GM21526 (cell line): Measurements from ENCODE around the gene HS2ST1.
"Not testable (repeated sequence)": the region's sequence is repeated elsewhere in the genome, so short reads cannot be mapped to it uniquely, and the experiment has no call there.

Experiments
- ATAC-seq: cut with Tn5 transposase; IDR thresholded peaks from one replicate; pipeline ENCODE4 v1.9.1; 2021; ENCODE audit warnings: moderate library complexity; ENCODE audit not compliant: unreplicated experiment, low FRiP score

Gene HS2ST1

DNA sequence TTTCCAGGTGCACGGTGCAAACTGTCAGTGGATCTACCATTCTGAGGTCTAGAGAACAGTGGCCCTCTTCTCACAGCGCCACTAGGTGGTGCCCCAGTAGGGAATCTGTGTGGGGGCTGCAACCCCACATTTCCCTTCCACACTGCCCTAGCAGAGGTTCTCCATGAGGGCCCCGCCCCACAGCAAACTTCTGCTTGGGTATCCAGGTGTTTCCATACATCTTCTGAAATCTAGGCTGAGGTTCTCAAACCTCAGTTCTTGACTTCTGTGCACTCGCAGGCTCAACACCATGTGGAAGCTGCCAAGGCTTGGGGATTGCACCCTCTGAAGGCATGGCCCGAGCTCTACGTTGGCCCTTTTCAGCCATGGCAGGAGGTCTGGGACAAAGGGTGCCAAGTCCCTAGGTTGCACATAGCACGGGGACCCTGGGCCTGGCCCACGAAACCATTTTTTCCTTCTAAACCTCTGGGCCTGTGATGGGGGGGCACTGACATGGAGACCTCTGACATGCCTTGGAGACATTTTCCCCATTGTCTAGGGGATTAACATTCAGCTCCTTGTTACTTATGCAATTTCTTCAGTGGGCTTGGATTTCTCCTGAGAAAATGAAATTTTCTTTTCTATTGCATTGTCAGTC is 10.0 kb downstream of the HS2ST1 start:
- ATAC-seq, result no peak

DNA sequence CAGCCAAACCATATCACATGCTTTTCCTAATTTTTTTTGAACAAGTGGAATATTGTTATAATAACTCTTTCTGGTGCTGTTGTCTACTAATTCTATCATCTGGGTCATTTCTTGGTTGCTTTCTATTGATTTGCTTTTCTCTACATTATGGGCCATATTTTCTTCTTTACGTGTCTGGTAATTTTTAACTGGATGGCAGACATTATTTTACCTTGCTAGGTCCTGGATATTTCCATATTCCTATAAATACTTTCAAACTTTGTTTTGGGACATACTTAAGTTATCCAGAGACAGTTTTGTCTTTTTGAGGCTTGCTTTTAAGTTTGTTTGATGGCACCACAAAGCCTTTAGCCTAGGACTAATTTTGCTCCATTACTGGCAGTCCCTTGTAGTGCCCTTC is 11.3 kb downstream of the HS2ST1 start:
- ATAC-seq, result no peak

DNA sequence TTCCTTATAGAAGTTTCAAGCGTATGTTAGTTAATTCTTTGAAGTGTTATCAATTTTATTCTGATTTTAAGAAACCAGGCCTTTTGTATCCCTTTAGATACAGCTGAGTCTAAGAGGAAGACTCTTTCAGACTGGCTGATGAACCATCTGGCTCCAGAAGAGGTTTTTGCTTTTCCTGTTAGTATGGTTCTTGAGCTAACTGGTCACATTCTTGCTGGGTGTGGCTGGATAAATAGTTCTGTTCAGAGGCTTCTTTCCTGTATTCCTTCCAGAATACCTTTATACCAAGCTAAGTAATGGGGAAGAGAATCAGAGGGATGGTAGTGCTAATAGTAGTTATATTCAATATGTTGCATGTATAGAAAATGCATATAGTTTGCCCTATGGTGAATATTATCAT is 12.4 kb downstream of the HS2ST1 start:
- no peak for ATAC-seq

DNA sequence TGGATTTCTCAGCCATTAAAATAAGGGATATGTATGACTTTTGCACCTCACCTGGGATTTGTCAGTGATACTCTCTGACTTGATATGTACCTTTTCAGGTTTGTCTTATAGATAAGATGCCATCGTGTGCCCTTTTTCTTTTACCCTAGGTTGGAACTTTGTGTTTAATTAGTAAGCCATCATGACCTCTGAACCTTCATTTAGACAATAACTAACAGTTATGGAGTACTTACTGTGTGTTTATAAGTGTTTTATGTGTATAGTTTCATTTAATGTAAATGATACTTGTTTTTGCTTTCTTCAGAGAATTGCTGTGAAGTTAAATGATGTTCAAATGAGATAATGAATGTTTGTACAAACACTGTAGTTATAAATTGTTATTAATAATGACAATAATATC is 14.4 kb downstream of the HS2ST1 start:
- no peak for ATAC-seq

DNA sequence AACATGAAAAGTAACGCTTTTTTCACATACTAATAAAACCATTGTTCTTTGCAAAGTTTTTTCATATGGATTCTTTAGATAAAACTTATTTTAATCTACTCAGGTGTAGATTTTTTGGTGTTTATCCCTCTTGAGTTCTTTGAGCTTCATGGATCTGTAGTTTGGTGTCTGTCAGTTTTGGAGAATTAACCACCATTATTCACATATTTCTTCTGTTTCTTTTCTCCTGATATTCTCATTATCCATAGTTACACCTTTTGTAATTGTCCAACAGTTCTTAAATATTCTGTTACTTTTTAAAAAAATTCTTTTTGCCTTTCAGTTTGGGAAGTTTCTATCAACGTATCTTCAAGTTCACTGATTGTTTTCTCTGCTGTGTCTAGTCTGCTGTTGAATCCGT is 18.6 kb downstream of the HS2ST1 start:
- ATAC-seq, result no peak

DNA sequence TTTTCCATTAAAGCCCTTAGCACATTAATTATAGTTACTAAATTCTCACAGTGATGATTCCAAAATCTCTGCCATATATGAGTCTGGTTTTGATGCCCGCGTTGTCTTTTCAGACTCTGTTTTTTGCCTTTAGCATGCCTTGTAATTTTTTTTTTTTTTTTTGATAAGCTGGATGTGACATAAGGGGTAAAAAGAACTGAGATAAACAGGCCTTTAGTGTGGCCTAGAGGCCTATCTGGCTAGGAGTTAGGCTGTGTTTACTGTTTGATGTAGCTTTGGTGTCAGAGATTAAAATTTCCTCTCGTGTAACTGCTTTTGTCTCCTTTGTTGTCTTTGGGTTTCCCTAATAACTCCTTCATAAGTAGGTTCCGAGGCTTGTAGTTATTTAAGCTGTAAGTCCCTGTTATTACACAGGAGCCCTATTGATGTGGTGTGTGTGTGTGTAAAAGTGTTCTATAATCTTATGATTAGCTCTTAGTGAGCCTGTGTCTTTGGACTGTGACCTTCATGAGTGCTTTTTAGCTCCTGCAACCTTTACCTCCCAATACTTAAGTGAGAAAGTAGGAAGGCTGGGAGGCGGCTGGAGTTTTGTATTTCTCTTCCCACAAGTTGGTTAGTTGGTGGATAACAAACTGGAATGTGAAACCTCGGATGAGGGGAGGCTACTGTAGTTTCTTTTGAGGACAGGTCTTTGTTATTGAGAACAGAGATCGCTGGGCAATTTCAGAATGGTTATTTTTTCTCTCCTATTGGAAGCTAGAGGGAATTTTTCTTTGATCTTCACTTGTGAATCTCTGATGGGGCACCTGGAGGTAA is 19.3 kb downstream of the HS2ST1 start:
- ATAC-seq, result no peak

DNA sequence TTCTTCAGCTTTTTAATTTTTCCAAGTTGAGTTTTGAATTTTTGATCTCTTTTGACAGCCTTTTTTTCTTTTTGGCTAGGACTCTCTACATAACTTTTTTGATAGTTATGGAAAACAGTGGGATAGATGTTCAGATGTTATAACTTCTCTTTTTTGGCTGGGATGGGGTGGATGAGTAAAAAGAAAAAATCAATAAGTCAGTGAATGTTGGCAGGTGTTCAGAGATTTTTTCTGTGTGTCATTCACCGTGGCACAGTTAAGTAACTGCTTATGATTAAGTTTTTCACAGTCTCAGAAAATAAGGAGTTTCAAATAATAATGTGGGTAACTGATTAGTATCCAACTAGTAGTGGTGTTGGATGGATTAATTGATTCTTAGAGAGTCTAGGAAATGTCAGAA is 24.0 kb downstream of the HS2ST1 start:
- ATAC-seq, result no peak

DNA sequence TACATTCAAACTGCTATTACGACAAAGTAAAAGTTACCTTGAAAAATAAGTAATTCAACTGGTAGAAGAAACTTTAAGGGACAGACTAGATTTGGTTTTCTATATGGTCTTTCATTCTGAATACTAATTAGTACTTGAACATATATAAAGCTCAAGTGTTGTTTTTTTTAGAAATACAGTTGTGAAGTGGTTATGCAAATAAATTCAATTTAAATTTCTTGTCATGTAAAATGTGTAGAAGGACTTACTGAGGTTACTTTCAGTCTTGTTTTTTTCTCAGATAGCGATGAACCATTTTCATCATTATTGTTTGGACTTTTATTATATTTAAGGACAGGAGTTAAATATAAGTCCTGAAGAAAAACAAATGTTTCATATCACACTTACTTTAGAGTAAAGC is 24.4 kb downstream of the HS2ST1 start:
- ATAC-seq, result no peak

DNA sequence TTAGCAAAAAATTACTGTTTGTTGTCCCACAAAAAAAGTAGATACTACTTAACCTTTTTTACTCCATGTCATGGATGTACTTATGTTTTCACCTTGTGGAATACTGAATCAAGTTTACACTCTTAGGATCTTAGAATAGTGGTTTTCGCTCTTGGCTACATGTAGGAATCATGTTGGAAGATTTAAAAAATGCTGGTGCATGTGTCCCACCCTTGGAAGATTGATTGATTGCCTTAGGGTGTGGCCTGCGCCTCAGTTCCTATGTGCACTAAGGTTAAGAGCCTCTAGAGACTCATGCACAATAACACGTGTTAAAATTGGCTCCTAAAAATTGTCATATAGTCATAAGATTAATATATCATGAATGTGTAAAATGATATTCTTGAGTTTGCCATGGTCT is 25.0 kb downstream of the HS2ST1 start:
- ATAC-seq, result no peak

DNA sequence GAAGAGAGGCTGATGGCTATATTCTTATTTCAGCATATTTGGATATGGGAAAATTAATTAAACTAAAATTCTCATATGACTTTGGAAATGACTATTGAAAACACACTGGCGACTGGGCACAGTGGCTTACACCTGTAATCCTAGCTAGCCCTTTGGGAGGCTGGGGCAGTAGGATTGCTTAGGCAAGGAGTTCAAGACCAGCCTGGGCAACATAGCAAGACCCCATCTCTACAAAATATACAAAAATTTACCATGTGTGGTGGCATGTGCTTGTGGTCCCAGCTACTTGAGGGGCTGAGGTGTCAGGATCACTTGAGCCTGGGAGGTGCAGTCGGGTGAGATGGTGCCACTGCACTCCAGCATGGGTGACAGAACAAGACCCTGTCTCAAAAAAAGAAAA is 26.2 kb downstream of the HS2ST1 start:
- ATAC-seq, result no peak

DNA sequence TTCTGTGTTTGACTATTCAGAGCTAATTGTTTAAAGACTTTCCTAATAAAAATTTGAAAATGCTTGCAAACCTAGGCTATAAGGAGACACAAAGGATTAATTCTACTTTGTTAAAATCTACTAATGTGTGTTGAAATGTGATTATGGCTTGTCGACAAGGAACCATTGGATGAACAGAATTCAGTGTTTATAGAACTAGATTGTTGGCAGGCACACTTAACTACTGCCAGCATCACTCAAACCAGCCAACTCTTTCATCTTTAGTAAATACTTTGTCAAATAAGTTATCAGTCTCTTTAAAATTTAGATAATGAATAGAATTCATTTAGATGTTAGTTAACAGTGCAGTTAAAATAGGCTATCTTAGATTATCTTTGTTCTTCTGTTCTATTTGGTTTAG is 27.6 kb downstream of the HS2ST1 start:
- ATAC-seq, result no peak

DNA sequence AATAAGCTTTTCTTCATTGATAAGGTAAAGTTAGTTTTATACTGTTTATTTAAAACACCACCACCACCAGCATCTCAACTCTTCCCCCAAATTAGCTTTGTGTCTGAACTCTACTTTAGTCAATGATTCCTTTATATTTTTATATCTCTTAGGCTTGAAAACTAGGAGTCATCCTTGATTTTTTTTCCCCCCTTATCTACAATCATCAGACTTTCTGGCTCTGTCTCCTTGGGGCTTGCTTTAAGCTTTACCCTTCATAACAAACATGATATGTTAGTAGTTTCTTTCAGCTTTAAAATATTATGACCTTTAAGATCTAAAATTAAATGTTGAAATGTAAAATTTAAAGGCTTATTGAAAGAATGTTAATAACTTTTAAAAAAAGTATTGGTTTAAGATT is 28.3 kb downstream of the HS2ST1 start:
- no peak for ATAC-seq

DNA sequence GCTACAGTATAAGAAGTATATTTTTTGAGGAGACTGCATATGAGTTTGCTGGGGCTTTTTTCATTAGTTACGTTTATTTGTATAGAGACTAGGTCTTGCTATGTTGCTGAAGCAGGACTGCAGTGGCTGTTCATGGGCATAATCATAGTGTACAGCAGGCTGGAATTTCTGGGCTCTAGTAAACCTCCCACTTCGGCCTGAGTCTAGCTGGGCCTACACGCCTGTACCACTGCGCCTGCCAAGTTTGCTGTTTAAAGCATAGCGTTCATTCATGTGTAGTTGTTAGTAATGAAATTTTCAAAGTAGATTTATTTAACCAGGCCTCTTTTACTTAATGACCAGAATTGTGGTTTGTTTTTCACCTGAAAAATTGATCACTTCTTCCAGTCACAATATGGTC is 33.8 kb downstream of the HS2ST1 start:
- no peak for ATAC-seq

DNA sequence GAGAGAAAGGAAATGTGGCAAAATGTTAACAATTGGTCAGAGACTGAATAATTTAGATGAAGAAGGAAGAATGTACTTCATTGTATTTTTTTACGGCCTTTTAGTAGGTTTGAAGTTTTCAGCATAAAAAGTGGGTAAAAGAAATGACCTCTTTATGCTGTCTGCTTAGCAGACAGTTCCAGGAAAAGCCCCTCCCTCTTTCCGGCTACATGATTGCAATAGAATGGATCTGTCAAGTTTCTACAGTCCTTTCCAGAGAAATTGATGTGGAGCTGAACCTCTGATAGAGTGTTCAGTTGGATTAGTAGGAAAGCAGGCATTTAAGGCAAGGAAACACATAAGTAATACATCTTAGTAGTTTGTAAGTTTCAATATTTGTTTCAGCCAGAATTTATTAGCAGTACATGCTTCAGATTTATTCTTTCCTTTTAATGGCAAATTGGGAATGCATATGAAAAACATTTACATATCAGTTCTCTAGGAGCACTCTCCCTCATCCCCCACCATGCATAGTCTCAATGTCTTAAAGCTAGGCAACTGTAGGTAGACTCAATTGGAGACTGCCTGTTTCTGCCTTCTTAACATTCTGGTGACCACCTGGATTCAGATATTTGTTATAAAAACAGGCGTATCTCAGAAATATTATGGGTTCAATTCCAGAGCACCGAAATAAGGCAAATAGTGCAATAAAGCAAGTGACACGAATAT is 36.4 kb downstream of the HS2ST1 start:
- no peak for ATAC-seq

DNA sequence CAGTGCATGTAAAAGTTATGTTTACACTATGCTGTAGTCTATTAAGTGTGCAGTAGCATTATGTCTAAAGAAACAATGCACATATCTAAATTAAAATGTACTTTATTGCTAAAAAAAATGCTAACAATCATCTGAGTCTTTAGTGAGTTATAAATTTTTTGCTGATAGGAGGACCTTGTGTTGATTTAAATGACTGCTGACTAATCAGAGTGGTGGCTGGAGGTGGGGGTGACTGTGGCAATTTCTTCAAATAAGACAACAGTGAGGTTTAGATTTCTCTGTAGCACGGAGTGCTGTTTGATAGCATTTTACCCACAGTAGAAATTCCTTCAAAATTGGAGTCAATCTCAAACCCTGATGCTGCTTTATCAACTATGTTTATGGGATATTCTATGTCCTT is 37.0 kb downstream of the HS2ST1 start:
- ATAC-seq, result no peak

DNA sequence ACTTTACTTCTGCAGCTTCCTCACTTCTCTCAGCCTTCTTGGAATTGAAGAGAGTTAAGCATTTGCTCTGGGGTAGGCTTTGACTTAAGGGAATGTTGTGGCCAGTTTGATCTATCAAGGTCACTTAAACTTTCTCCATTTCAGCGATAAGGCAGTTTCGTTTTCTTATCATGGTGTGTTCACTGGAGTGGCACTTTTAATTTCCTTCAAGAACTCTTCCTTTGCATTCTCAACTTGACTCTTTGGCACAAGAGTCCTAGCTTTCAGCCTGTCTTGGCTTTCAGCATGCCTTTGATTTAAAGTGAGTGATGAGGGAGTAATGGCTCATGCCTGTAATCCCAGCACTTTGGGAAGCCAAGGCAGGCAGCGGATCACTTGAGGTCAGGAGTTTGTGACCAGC is 38.7 kb downstream of the HS2ST1 start:
- ATAC-seq, result no peak

DNA sequence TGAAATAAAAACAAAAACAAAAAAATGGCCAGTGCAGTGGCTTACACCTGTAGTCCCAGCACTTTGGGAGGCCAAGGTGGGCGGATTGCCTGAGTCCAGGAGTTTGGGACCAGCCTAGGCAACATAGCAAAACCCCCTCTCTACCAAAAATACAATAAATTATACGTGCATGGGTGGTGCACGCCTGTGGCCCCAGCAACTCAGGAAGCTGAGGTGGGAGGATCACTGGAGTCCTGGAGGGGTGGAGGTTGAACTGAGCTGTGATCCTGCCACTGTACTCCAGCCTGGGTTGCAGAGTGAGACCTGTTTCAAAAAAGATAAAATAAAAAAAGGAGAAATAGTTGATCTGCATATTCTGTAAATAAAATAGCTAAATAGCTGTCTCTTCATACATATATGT is 41.2 kb downstream of the HS2ST1 start:
- ATAC-seq, result no peak

DNA sequence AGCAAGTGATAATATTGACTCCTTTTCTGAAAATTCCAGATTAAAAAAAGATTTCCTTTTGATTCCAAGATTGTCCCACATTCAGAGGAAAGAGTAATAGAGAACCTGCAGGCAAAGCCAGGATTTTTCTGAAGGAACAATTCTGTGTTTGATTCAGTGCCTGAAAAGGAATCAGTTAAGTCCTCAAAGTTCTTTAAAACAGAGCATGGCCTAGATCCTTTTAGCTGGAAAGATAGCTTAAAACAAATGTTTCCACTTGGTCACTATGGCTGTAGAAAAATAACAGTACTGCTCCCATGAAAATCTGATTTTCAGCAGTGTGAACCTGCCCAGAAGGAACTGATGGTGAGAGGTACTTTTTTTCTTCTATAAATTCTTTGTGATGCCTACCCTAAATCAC is 41.8 kb downstream of the HS2ST1 start:
- ATAC-seq, result no peak

DNA sequence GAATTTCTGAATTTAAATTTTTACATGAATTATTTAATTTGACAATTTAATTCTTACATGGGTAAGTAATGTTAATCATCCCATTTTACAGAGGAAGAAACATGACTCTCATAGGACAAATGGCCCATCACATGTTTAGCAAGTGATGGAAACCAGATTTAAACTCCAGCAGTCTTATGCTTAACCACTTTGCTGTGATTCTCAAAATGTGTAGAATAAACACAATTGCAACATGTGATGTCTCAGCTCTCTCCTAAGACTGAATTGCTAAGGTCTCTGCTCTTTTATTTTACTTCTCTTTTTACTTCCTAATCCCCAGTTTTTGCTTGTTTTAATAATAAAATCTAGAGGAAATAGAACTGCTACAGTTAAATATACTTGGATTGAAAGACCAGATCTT is 42.8 kb downstream of the HS2ST1 start:
- no peak for ATAC-seq

DNA sequence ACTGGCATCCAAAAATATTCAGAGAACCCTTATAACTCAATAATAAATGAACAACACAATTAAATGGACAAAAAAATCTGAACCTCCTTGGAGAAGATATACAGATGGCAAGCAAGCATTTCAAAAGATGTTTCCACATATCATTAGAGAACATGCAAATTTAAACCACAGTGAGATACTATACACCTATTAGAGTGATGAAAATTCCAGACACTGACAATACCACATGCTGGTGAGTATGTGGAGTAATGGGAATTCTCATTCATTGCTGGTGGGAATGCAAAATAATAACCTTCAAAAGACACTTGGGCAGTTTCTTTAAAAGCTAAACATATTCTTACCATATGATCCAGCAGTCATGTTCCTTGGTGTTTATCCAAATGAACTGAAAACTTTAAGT is 46.1 kb downstream of the HS2ST1 start:
- ATAC-seq, result no peak

DNA sequence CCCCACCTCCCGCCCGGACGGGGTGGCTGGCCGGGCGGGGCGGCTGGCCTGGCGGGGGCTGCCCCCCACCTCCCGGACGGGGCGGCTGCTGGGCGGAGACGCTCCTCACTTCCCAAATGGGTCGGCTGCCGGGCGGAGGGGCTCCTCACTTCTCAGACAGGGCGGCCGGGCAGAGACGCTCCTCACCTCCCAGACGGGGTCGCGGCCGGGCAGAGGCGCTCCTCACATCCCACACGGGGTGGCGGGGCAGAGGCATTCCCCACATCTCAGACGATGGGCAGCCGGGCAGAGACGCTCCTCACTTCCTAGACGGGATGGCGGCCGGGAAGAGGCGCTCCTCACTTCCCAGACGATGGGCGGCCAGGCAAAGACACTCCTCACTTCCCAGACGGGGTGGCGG is 49.4 kb downstream of the HS2ST1 start:
- not testable (repeated sequence) for ATAC-seq
